K562 (cell line): ENCODE measurements around the gene TBPL2. TPM values are rescaled to one million over a fixed set of nuclear protein-coding genes. Genes with fewer than 3 reads are reported as not detected.

Experiments used
- HDAC2 ChIP-seq: fragments of 450-650 bp; IDR thresholded peaks from 2 replicates; pipeline ENCODE4 v1.6.1; 2016; ENCODE audit warnings: mild to moderate bottlenecking
- MED1 ChIP-seq: sonication (generic); formaldehyde crosslinking; IDR thresholded peaks from 2 replicates; pipeline ENCODE4 v1.8.1; 2023; ENCODE audit warnings: missing genetic modification reagents, borderline replicate concordance
- NCOA6 ChIP-seq: fragments of 450-650 bp; IDR thresholded peaks from 2 replicates; pipeline ENCODE4 v1.6.1; 2017; ENCODE audit warnings: mild to moderate bottlenecking
- NR2C2 ChIP-seq, 2 experiments: fragments of 200-800 bp in 1 of 2; sonication (Bioruptor generic) in 1 of 2; sonication (generic) in 1 of 2; formaldehyde crosslinking in 1 of 2; IDR thresholded peaks; 2 replicates each; pipeline versions ENCODE4 v1.6.1 to v1.8.0; 2016 to 2022; ENCODE audit warnings: mild to moderate bottlenecking in 1 of 2, missing compliant biosample characterization in 1 of 2, missing genetic modification characterization in 1 of 2, missing genetic modification reagents in 1 of 2
- POLR2AphosphoS2 ChIP-seq: IDR thresholded peaks from 2 replicates; pipeline ENCODE4 v1.6.1; 2012; ENCODE audit warnings: low read length, improper control_type of control experiment
- XRCC4 ChIP-seq: IDR thresholded peaks from one replicate; pipeline ENCODE4 v1.6.1; 2011; ENCODE audit not compliant: insufficient read depth, insufficient read length; ENCODE audit errors: extremely low read depth
- ZNF561 ChIP-seq: fragments of 450-650 bp; formaldehyde crosslinking; conservative IDR thresholded peaks from 2 replicates; pipeline ENCODE4 v1.4.0; 2020; ENCODE audit warnings: mild to moderate bottlenecking, moderate library complexity
- ZNF766 ChIP-seq: fragments of 200-800 bp; sonication (Bioruptor generic); conservative IDR thresholded peaks from 2 replicates; pipeline ENCODE4 v1.6.1; 2016; ENCODE audit warnings: missing genetic modification characterization, missing compliant biosample characterization
- polyA plus RNA-seq, 8 experiments: library from polyadenylated mRNA; depleted of rRNA in 4 of 8; stranded (reverse) in 5 of 8; unstranded in 3 of 8; fragments of >200 nt; fragmentation: Nextera tagmentation in 2 of 8; fragmentation: Illumina TruSeq in 1 of 8; extraction: Ambion mirVana in 2 of 8; extraction: Trizol in 1 of 8; gene quantifications; 2 replicates each; pipeline versions ENCODE4 v1.2.1 to v1.2.3, GENCODE V29; 2011 to 2014; ENCODE audit warnings: inconsistent platforms in 1 of 8, missing spikeins in 1 of 8
- total RNA-seq, 7 experiments: library from RNA; depleted of rRNA in 6 of 7; stranded (reverse); fragments of >200 nt in 6 of 7; fragmentation: Illumina TruSeq in 2 of 7; extraction: Trizol in 2 of 7; gene quantifications; 2 replicates each; pipeline versions ENCODE4 v1.2.1 to v1.2.3, GENCODE V29; 2011 to 2021; ENCODE audit warnings: low replicate concordance in 1 of 7
- TF ChIP-seq, protein P1 (sequence below): sonication (generic); formaldehyde crosslinking; IDR thresholded peaks from 2 replicates; pipeline ENCODE4 v1.8.0; 2023; ENCODE audit warnings: mild to moderate bottlenecking, missing genetic modification reagents
- TF ChIP-seq, protein P2 (sequence below): fragments of 450-650 bp; IDR thresholded peaks from 2 replicates; pipeline ENCODE4 v1.6.1; 2016; ENCODE audit warnings: mild to moderate bottlenecking, moderate library complexity

The TBPL2 gene
- total and polyA plus RNA-seq, 9 of the 15 experiments (the other 6 are each of a cell fraction or from before 2014, with no cell fraction given), result not detected

DNA sequence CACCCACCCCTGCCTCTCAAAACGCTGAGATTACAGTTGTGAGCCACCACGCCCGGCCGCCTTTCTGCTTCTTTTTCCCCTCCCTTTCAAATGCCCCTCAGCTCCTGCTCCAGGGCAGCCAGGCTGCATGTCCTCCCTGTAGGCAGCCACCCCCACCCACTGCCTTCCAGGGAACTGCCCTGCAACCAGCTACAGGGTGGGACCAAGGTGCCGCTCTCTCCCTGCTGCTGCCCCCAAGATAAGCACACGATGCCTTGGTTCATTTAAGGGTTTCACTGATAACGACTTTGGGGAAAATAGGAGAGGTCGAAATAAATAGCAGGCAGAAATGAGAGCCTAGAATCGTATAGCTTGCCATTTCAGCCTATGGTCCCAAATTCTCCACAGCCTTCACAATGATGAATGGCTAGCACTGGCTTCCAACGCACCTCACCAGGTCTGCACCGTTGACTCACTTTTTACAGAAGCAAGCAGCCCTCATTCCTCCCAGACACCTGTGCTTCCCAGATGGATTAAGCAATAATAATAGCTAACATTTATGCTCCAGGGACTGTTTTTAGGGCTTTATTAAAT is 69.4 kb downstream of the TBPL2 start (continued):
- no peak for TF ChIP-seq NR2C2 (CRISPR knock-in tag; IDR thresholded peaks at IDR 0.05)
- no peak for TF ChIP-seq NR2C2 (tag; IDR thresholded peaks at IDR 0.05)
- no peak for TF ChIP-seq MED1 (CRISPR knock-in tag)
- TF ChIP-seq, protein P1, sequence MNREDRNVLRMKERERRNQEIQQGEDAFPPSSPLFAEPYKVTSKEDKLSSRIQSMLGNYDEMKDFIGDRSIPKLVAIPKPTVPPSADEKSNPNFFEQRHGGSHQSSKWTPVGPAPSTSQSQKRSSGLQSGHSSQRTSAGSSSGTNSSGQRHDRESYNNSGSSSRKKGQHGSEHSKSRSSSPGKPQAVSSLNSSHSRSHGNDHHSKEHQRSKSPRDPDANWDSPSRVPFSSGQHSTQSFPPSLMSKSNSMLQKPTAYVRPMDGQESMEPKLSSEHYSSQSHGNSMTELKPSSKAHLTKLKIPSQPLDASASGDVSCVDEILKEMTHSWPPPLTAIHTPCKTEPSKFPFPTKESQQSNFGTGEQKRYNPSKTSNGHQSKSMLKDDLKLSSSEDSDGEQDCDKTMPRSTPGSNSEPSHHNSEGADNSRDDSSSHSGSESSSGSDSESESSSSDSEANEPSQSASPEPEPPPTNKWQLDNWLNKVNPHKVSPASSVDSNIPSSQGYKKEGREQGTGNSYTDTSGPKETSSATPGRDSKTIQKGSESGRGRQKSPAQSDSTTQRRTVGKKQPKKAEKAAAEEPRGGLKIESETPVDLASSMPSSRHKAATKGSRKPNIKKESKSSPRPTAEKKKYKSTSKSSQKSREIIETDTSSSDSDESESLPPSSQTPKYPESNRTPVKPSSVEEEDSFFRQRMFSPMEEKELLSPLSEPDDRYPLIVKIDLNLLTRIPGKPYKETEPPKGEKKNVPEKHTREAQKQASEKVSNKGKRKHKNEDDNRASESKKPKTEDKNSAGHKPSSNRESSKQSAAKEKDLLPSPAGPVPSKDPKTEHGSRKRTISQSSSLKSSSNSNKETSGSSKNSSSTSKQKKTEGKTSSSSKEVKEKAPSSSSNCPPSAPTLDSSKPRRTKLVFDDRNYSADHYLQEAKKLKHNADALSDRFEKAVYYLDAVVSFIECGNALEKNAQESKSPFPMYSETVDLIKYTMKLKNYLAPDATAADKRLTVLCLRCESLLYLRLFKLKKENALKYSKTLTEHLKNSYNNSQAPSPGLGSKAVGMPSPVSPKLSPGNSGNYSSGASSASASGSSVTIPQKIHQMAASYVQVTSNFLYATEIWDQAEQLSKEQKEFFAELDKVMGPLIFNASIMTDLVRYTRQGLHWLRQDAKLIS (CRISPR knock-in tag), result no peak
- no peak for TF ChIP-seq POLR2AphosphoS2
- TF ChIP-seq ZNF561, result no peak
- TF ChIP-seq NCOA6, result no peak
- TF ChIP-seq XRCC4, result no peak
- no peak for TF ChIP-seq ZNF766
- TF ChIP-seq HDAC2, result no peak
- TF ChIP-seq, protein P2, sequence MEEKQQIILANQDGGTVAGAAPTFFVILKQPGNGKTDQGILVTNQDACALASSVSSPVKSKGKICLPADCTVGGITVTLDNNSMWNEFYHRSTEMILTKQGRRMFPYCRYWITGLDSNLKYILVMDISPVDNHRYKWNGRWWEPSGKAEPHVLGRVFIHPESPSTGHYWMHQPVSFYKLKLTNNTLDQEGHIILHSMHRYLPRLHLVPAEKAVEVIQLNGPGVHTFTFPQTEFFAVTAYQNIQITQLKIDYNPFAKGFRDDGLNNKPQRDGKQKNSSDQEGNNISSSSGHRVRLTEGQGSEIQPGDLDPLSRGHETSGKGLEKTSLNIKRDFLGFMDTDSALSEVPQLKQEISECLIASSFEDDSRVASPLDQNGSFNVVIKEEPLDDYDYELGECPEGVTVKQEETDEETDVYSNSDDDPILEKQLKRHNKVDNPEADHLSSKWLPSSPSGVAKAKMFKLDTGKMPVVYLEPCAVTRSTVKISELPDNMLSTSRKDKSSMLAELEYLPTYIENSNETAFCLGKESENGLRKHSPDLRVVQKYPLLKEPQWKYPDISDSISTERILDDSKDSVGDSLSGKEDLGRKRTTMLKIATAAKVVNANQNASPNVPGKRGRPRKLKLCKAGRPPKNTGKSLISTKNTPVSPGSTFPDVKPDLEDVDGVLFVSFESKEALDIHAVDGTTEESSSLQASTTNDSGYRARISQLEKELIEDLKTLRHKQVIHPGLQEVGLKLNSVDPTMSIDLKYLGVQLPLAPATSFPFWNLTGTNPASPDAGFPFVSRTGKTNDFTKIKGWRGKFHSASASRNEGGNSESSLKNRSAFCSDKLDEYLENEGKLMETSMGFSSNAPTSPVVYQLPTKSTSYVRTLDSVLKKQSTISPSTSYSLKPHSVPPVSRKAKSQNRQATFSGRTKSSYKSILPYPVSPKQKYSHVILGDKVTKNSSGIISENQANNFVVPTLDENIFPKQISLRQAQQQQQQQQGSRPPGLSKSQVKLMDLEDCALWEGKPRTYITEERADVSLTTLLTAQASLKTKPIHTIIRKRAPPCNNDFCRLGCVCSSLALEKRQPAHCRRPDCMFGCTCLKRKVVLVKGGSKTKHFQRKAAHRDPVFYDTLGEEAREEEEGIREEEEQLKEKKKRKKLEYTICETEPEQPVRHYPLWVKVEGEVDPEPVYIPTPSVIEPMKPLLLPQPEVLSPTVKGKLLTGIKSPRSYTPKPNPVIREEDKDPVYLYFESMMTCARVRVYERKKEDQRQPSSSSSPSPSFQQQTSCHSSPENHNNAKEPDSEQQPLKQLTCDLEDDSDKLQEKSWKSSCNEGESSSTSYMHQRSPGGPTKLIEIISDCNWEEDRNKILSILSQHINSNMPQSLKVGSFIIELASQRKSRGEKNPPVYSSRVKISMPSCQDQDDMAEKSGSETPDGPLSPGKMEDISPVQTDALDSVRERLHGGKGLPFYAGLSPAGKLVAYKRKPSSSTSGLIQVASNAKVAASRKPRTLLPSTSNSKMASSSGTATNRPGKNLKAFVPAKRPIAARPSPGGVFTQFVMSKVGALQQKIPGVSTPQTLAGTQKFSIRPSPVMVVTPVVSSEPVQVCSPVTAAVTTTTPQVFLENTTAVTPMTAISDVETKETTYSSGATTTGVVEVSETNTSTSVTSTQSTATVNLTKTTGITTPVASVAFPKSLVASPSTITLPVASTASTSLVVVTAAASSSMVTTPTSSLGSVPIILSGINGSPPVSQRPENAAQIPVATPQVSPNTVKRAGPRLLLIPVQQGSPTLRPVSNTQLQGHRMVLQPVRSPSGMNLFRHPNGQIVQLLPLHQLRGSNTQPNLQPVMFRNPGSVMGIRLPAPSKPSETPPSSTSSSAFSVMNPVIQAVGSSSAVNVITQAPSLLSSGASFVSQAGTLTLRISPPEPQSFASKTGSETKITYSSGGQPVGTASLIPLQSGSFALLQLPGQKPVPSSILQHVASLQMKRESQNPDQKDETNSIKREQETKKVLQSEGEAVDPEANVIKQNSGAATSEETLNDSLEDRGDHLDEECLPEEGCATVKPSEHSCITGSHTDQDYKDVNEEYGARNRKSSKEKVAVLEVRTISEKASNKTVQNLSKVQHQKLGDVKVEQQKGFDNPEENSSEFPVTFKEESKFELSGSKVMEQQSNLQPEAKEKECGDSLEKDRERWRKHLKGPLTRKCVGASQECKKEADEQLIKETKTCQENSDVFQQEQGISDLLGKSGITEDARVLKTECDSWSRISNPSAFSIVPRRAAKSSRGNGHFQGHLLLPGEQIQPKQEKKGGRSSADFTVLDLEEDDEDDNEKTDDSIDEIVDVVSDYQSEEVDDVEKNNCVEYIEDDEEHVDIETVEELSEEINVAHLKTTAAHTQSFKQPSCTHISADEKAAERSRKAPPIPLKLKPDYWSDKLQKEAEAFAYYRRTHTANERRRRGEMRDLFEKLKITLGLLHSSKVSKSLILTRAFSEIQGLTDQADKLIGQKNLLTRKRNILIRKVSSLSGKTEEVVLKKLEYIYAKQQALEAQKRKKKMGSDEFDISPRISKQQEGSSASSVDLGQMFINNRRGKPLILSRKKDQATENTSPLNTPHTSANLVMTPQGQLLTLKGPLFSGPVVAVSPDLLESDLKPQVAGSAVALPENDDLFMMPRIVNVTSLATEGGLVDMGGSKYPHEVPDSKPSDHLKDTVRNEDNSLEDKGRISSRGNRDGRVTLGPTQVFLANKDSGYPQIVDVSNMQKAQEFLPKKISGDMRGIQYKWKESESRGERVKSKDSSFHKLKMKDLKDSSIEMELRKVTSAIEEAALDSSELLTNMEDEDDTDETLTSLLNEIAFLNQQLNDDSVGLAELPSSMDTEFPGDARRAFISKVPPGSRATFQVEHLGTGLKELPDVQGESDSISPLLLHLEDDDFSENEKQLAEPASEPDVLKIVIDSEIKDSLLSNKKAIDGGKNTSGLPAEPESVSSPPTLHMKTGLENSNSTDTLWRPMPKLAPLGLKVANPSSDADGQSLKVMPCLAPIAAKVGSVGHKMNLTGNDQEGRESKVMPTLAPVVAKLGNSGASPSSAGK, result no peak
